Endodermal cell (in vitro differentiated cells): ENCODE results near the gene TOP2B. TPM values are rescaled to one million over a fixed set of nuclear protein-coding genes. Genes with fewer than 3 reads are reported as not detected.

Experiments used
- DNase-seq: peaks from one replicate; pipeline ENCODE4 v3.0.0-alpha.2; 2017
- H3K27ac ChIP-seq: 2 replicates; pipeline ENCODE4 v1.5.1; 2013; ENCODE audit warnings: mild to moderate bottlenecking, low read depth, low read length, moderate library complexity
- H3K27me3 ChIP-seq: 2 replicates; pipeline ENCODE4 v1.6.1; 2013; ENCODE audit warnings: mild to moderate bottlenecking, low read length, moderate library complexity; ENCODE audit not compliant: insufficient read depth, control insufficient read depth, poor library complexity, severe bottlenecking
- H3K36me3 ChIP-seq: 2 replicates; pipeline ENCODE4 v1.7.0; 2013; ENCODE audit warnings: mild to moderate bottlenecking, low read length, moderate library complexity; ENCODE audit not compliant: control insufficient read depth, insufficient read depth
- H3K4me1 ChIP-seq: one replicate; pipeline ENCODE4 v1.7.0; 2013; ENCODE audit warnings: low read length; ENCODE audit not compliant: control insufficient read depth, insufficient read depth
- H3K4me3 ChIP-seq: 2 replicates; pipeline ENCODE4 v1.5.1; 2013; ENCODE audit warnings: mild to moderate bottlenecking, low read length, moderate library complexity
- H3K9ac ChIP-seq: 2 replicates; pipeline ENCODE4 v1.6.1; 2013; ENCODE audit warnings: mild to moderate bottlenecking, low read length, moderate library complexity; ENCODE audit not compliant: poor library complexity, severe bottlenecking; ENCODE audit errors: extremely low read depth
- H3K9me3 ChIP-seq: 2 replicates; pipeline ENCODE4 v1.6.1; 2013; ENCODE audit warnings: mild to moderate bottlenecking, low read length, moderate library complexity; ENCODE audit not compliant: control insufficient read depth
- H3K27ac Mint-ChIP-seq: 2 replicates; pipeline ENCODE4 v1.8.0; 2020; ENCODE audit warnings: mixed read lengths
- H3K27me3 Mint-ChIP-seq: 2 replicates; pipeline ENCODE4 v1.8.0; 2021; ENCODE audit warnings: mild to moderate bottlenecking, mixed read lengths; ENCODE audit not compliant: insufficient read depth
- H3K36me3 Mint-ChIP-seq: 2 replicates; pipeline ENCODE4 v1.8.0; 2020; ENCODE audit warnings: low read depth, mixed read lengths
- H3K4me1 Mint-ChIP-seq: 2 replicates; pipeline ENCODE4 v1.8.0; 2020; ENCODE audit warnings: mixed read lengths
- H3K4me3 Mint-ChIP-seq: 2 replicates; pipeline ENCODE4 v1.8.0; 2020; ENCODE audit warnings: mild to moderate bottlenecking, moderate library complexity, mixed read lengths
- H3K9me3 Mint-ChIP-seq: 2 replicates; pipeline ENCODE4 v1.8.0; 2020; ENCODE audit warnings: mild to moderate bottlenecking, mixed read lengths
- WGBS, 2 experiments: methylation state at CpG; one replicate each; pipeline versions ENCODE4 v1.1.5 to v1.1.7; 2013; ENCODE audit warnings: missing lambda C conversion rate in 2 of 2, mixed read lengths in 1 of 2; ENCODE audit not compliant: insufficient coverage in 1 of 2, insufficient read length in 1 of 2; 5-methylcytosine and 5-hydroxymethylcytosine counted together
- total RNA-seq, 2 donors: library from RNA; stranded (reverse); fragmentation: NEBNext Ultra II Directional in 1 of 2; extraction: Animal tissue kit (Norgen Biotek cat#: 25700) in 1 of 2; gene quantifications; 2 replicates in 1 of 2; 3 replicates in 1 of 2; pipeline ENCODE4 v1.2.1, GENCODE V29; 2021
- TF ChIP-seq, protein P1 (sequence below): fragments of 200-600 bp; sonication (generic); conservative IDR thresholded peaks from 2 replicates; pipeline ENCODE4 v1.5.0; 2021; ENCODE audit warnings: antibody characterized with exemption, mild to moderate bottlenecking

The TOP2B gene
- total RNA-seq, 2 donors from 2014 or later, result 182 to 209 TPM

GRCh38 chr3:25568525-25569078 is 96.1 kb downstream of the TOP2B start:
- TF ChIP-seq, protein P1, sequence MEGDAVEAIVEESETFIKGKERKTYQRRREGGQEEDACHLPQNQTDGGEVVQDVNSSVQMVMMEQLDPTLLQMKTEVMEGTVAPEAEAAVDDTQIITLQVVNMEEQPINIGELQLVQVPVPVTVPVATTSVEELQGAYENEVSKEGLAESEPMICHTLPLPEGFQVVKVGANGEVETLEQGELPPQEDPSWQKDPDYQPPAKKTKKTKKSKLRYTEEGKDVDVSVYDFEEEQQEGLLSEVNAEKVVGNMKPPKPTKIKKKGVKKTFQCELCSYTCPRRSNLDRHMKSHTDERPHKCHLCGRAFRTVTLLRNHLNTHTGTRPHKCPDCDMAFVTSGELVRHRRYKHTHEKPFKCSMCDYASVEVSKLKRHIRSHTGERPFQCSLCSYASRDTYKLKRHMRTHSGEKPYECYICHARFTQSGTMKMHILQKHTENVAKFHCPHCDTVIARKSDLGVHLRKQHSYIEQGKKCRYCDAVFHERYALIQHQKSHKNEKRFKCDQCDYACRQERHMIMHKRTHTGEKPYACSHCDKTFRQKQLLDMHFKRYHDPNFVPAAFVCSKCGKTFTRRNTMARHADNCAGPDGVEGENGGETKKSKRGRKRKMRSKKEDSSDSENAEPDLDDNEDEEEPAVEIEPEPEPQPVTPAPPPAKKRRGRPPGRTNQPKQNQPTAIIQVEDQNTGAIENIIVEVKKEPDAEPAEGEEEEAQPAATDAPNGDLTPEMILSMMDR, result no peak
- H3K27ac Mint-ChIP-seq, result peak overlapping the region; percentile 48
- no peak overlapping the region for H3K4me3 Mint-ChIP-seq
- peaks cover 44% of the 10 kb centered on the region for H3K36me3 ChIP-seq
- no peaks in the 10 kb centered on the region for H3K9me3 Mint-ChIP-seq
- H3K4me1 Mint-ChIP-seq, result no peaks in the 10 kb centered on the region
- no peak overlapping the region for H3K9ac ChIP-seq
- no peaks in the 10 kb centered on the region for H3K9me3 ChIP-seq
- no peak overlapping the region for H3K27ac ChIP-seq
- WGBS, 2 experiments, result 92 to 93% methylated on average over 3 to 10 of the region's 10 CpGs
- no peaks in the 10 kb centered on the region for H3K27me3 ChIP-seq
- H3K36me3 Mint-ChIP-seq, result peaks cover 44% of the 10 kb centered on the region
- no peak for DNase-seq
- H3K4me1 ChIP-seq, result no peaks in the 10 kb centered on the region
- no peak overlapping the region for H3K4me3 ChIP-seq
- no peaks in the 10 kb centered on the region for H3K27me3 Mint-ChIP-seq

DNA sequence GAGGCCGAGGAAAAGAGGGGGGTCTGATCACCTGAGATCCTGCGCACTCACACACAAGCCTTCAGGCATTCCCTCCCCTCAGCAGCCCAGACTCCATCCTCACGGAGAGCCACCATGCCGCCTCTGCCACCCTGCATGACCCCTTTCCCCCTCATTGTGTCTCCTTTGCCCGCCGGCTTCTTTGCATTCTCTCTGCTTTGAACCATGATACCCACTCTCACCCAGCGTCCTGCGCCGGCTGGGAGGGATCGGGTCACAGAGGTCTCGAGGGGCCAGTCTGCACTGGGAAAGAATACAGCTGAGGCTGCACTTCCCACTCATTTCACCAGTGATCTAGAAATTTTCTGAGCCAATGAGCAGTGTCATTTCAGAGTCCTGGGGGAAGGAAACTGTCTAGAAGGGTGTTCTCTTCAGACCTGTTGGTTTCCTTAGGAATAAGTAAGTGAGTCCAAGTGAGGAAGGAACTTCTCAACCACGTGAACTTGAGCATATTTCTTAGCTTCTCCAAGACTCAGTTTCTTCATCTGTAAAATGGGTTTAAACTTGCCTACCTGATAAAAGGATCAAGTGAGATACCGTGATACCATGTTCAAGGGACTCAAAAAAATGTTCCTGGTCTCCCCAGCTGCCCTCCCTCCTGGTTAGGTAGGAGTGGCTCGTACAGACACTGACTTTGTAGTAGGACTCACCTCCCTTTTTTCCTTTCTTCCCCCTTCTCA is 96.7 kb downstream of the TOP2B start:
- peaks cover 40% of the 10 kb centered on the region for H3K36me3 Mint-ChIP-seq
- no peaks in the 10 kb centered on the region for H3K9me3 ChIP-seq
- no peak overlapping the region for H3K27ac ChIP-seq
- no peak for DNase-seq
- TF ChIP-seq, protein P1, result no peak
- H3K27me3 ChIP-seq, result no peaks in the 10 kb centered on the region
- H3K27ac Mint-ChIP-seq, result peak overlapping the region; percentile 48
- no peak overlapping the region for H3K9ac ChIP-seq
- peaks cover 44% of the 10 kb centered on the region for H3K36me3 ChIP-seq
- no peak overlapping the region for H3K4me3 Mint-ChIP-seq
- 95 to 96% methylated on average over 13 to 14 of the region's 14 CpGs for WGBS, 2 experiments
- no peaks in the 10 kb centered on the region for H3K4me1 Mint-ChIP-seq
- H3K4me1 ChIP-seq, result no peaks in the 10 kb centered on the region
- H3K9me3 Mint-ChIP-seq, result no peaks in the 10 kb centered on the region
- H3K27me3 Mint-ChIP-seq, result no peaks in the 10 kb centered on the region
- no peak overlapping the region for H3K4me3 ChIP-seq

GRCh38 chr3:25567388-25567787 is 97.3 kb downstream of the TOP2B start:
- Mint-ChIP-seq H3K9me3 (no peaks in the 10 kb centered on the region), H3K27me3 (no peaks in the 10 kb centered on the region), H3K4me3 (no peak overlapping the region), H3K36me3 (peaks cover 40% of the 10 kb centered on the region), H3K27ac (no peak overlapping the region), H3K4me1 (no peaks in the 10 kb centered on the region)
- no peaks in the 10 kb centered on the region for H3K27me3 ChIP-seq
- 79 to 80% methylated on average over 9 to 10 of the region's 10 CpGs for WGBS, 2 experiments
- no peak overlapping the region for H3K27ac ChIP-seq
- H3K9ac ChIP-seq, result no peak overlapping the region
- H3K9me3 ChIP-seq, result no peaks in the 10 kb centered on the region
- H3K36me3 ChIP-seq, result peaks cover 47% of the 10 kb centered on the region
- no peak overlapping the region for H3K4me3 ChIP-seq
- TF ChIP-seq, protein P1, result no peak
- no peaks in the 10 kb centered on the region for H3K4me1 ChIP-seq
- no peak for DNase-seq
